Heart left ventricle (tissue), 16 donors: Measurements from ENCODE around the gene PSMC5. TPM values are rescaled to one million over a fixed set of nuclear protein-coding genes. Genes with fewer than 3 reads are reported as not detected.

Experiments used
- ATAC-seq, 4 donors: fragments of 200-7000 bp; cut with Tn5 transposase; one replicate each; pipeline ENCODE4 v1.9.1; 2020 to 2022; ENCODE audit warnings: moderate library complexity in 4 of 4, mild to moderate bottlenecking in 3 of 4, moderate number of reproducible peaks in 1 of 4
- DNase-seq, 5 donors: peaks; one replicate each; pipeline ENCODE4 v3.0.0-alpha.2; 2020
- H3K27ac ChIP-seq, 12 donors: fragments of 200-600 bp; sonication (generic) in 4 of 12; one replicate each; pipeline versions ENCODE4 v1.5.0 to v1.8.0; 2016 to 2022; ENCODE audit warnings: mild to moderate bottlenecking in 2 of 12
- H3K27me3 ChIP-seq, 9 donors: fragments of 200-600 bp; sonication (generic) in 2 of 9; one replicate each; pipeline versions ENCODE4 v1.5.1 to v1.8.0; 2016 to 2022; ENCODE audit warnings: mild to moderate bottlenecking in 3 of 9
- H3K36me3 ChIP-seq, 9 donors: fragments of 200-600 bp; sonication (generic) in 2 of 9; one replicate each; pipeline versions ENCODE4 v1.5.0 to v1.8.0; 2018 to 2022; ENCODE audit warnings: mild to moderate bottlenecking in 2 of 9
- H3K4me1 ChIP-seq, 12 donors: fragments of 200-600 bp; sonication (generic) in 4 of 12; one replicate each; pipeline versions ENCODE4 v1.5.0 to v1.8.0; 2016 to 2022; ENCODE audit warnings: mild to moderate bottlenecking in 3 of 12
- H3K4me3 ChIP-seq, 12 donors: fragments of 200-600 bp; sonication (generic) in 4 of 12; one replicate each; pipeline versions ENCODE4 v1.5.0 to v1.8.0; 2017 to 2022; ENCODE audit warnings: mild to moderate bottlenecking in 9 of 12, moderate library complexity in 4 of 12
- H3K9me3 ChIP-seq, 12 donors: fragments of 200-600 bp; sonication (generic) in 4 of 12; one replicate each; pipeline versions ENCODE4 v1.5.0 to v1.8.0; 2016 to 2022; ENCODE audit warnings: mild to moderate bottlenecking in 1 of 12
- CTCF ChIP-seq, 12 donors: fragments of 200-600 bp; sonication (generic) in 4 of 12; IDR thresholded peaks; one replicate each; pipeline versions ENCODE4 v1.5.0 to v1.8.0; 2018 to 2022; ENCODE audit warnings: antibody characterized with exemption in 12 of 12, mild to moderate bottlenecking in 5 of 12
- POLR2A ChIP-seq, 2 donors: fragments of 450-650 bp; IDR thresholded peaks; one replicate each; pipeline ENCODE4 v1.6.1; 2017; ENCODE audit warnings: antibody characterized with exemption in 2 of 2, mild to moderate bottlenecking in 2 of 2, moderate library complexity in 2 of 2
- WGBS, 4 donors: extraction: QIAGEN DNeasy Blood & Tissue Kit in 2 of 4; methylation state at CpG; one replicate each; pipeline versions ENCODE4 v1.1.5 to v1.1.7; 2013 to 2018; 5-methylcytosine and 5-hydroxymethylcytosine counted together
- intact Hi-C, 10 donors: fragments of 100-400 bp; cut with DNase I; formaldehyde crosslinking; loops; one replicate each; pipeline versions ENCODE4 v1.11.1 to v1.14.2; 2022
- polyA plus RNA-seq, 2 donors: library from polyadenylated mRNA; stranded (reverse); fragments of 200-250 nt; gene quantifications; one replicate each; pipeline ENCODE4 v1.2.3, GENCODE V29; 2013
- total RNA-seq, 9 donors: library from RNA; depleted of rRNA in 2 of 9; stranded (reverse); fragments of >200 nt in 2 of 9; fragmentation: NEBNext Ultra II Directional in 3 of 9; extraction: Animal tissue kit (Norgen Biotek cat#: 25700) in 3 of 9; gene quantifications; one replicate each; pipeline versions ENCODE4 v1.1.0 to v1.2.4, GENCODE V29; 2016 to 2023
- donor health status: ischemic (EF 13 %, LVEDD 7.1; RV severe dilation, severe dysfunction).
- donor health status: healthy with polysubstance abuse.
- donor health status: DM: no; HTN: yes; CAD: no.
- donor health status: DM: no; HTN: no; CAD: no.
- donor health status: ischemic (EF 25% LVEDD 6.9; RV normal size, moderate dysfunction).
- donor health status: ischemic (EF 25% LVEDD 5.7; RV mildly dilated, moderate dysfunction).
- donor health status: healthy.
- donor health status: DM: yes; HTN: yes; CAD: no.
- donor health status: ischemic (EF 35%, LVEDD 5.7; RV mildly dilated, moderate dysfunction).
- donor health status: nonischemic (EF 11% LVEDD 7.7; RV severe dilation, severe dysfunction).
- donor health status: DM: yes; HTN: yes; CAD: no.
- donor health status: PGD.
- donor health status: ischemic (EF 29% LVEDD 5.4; RV normal size, mild dysfunction).
- donor health status: nonischemic (EF 23%, LVEDD 6.1; RV moderate dilation, normal function).

Gene PSMC5
- total and polyA plus RNA-seq, 11 donors, result 64.7 to 189 (median 127) TPM

GRCh38 chr17:63822537-63822936, 4.7 kb upstream of the PSMC5 start:
- Histone ChIP-seq H3K27ac (no peak overlapping the region), H3K27me3 (no peaks in the 10 kb centered on the region), H3K4me3 (no peak overlapping the region), H3K4me1 (peaks cover 2 to 24% (median 11%) of the 10 kb centered on the region in 12 donors), H3K9me3 (no peaks in the 10 kb centered on the region), H3K36me3 (peaks cover 0 to 84% (median 83%) of the 10 kb centered on the region in 9 donors)
- intact Hi-C loops, result loop anchor here in 4 of 10 donors (5.0 to 10.0 kb wide), 3 partner anchors 45 to 682 kb away; partner anchors contain the start of genes CCDC47 (in 2 of the 4), DDX42 (in 2 of the 4), CEP95 (in 1 of the 4) and DDX5 (in 1 of the 4)
- DNase-seq (no peak), ATAC-seq (no peak)
- TF ChIP-seq CTCF (IDR thresholded peaks at IDR 0.05) (no peak), POLR2A (IDR thresholded peaks at IDR 0.05) (no peak)

GRCh38 chr17:63823659-63824331, 3.4 kb upstream of the PSMC5 start:
- WGBS, 4 donors, result 93 to 94% (median 94%) methylated on average over 13 of the region's 13 CpGs
- Histone ChIP-seq H3K36me3 (peaks cover 0 to 75% (median 70%) of the 10 kb centered on the region in 9 donors), H3K9me3 (no peaks in the 10 kb centered on the region), H3K27me3 (no peaks in the 10 kb centered on the region), H3K4me1 (peaks cover 2 to 35% (median 21%) of the 10 kb centered on the region in 12 donors), H3K4me3 (no peak overlapping the region), H3K27ac (no peak overlapping the region)
- ATAC-seq (no peak), DNase-seq (no peak)
- intact Hi-C loops, result loop anchor here in 4 of 10 donors (5.0 to 10.0 kb wide), 3 partner anchors 46 to 681 kb away; partner anchors contain the start of genes CCDC47 (in 2 of the 4), DDX42 (in 2 of the 4), CEP95 (in 1 of the 4) and DDX5 (in 1 of the 4)
- no peak for TF ChIP-seq POLR2A (IDR thresholded peaks at IDR 0.05)
- no peak for TF ChIP-seq CTCF (IDR thresholded peaks at IDR 0.05)

GRCh38 chr17:63824362-63824761, 2.9 kb upstream of the PSMC5 start:
- peaks cover 2 to 41% (median 26%) of the 10 kb centered on the region in 12 donors for H3K4me1 ChIP-seq
- TF ChIP-seq CTCF (IDR thresholded peaks at IDR 0.05) (no peak), POLR2A (IDR thresholded peaks at IDR 0.05) (no peak)

GRCh38 chr17:63826468-63827001, 696 bp upstream of the PSMC5 start:
- peaks cover 0 to 76% (median 68%) of the 10 kb centered on the region in 9 donors for H3K36me3 ChIP-seq
- 0 to 1% (median 0%) methylated on average over 28 to 31 of the region's 31 CpGs for WGBS, 4 donors
- peaks cover 2 to 36% (median 25%) of the 10 kb centered on the region in 12 donors for H3K4me1 ChIP-seq
- DNase-seq (peak in 1 of 5 donors; percentile 12), ATAC-seq (peak; percentile 2 to 11 (median 4))
- intact Hi-C loops, result loop anchor here in 6 of 10 donors (1.0 to 10.0 kb wide), 5 partner anchors 16 to 678 kb away; partner anchors contain the start of genes CCDC47 (in 3 of the 6), DDX42 (in 3 of the 6), SMARCD2 (in 3 of the 6) and CEP95 (in 1 of the 6)
- peak overlapping the region; percentile 63 to 96 (median 86) for H3K4me3 ChIP-seq
- TF ChIP-seq POLR2A (IDR thresholded peaks at IDR 0.05) (no peak), CTCF (IDR thresholded peaks at IDR 0.05) (no peak)
- no peaks in the 10 kb centered on the region for H3K9me3 ChIP-seq
- H3K27ac ChIP-seq, result peak overlapping the region; percentile 90 to 98 (median 96)
- no peaks in the 10 kb centered on the region for H3K27me3 ChIP-seq

More at GRCh38 chr17:63824362-63824761, 2.9 kb upstream of the PSMC5 start:
- ATAC-seq (no peak), DNase-seq (no peak)
- H3K27ac ChIP-seq, result no peak overlapping the region
- intact Hi-C loops, result loop anchor here in 4 of 10 donors (5.0 to 10.0 kb wide), 3 partner anchors 47 to 680 kb away; partner anchors contain the start of genes CCDC47 (in 2 of the 4), DDX42 (in 2 of the 4), CEP95 (in 1 of the 4) and DDX5 (in 1 of the 4)
- H3K9me3 ChIP-seq, result no peaks in the 10 kb centered on the region
- peaks cover 0 to 75% (median 68%) of the 10 kb centered on the region in 9 donors for H3K36me3 ChIP-seq
- 93 to 95% (median 95%) methylated on average over 9 of the region's 9 CpGs for WGBS, 4 donors
- H3K4me3 ChIP-seq, result no peak overlapping the region
- H3K27me3 ChIP-seq, result no peaks in the 10 kb centered on the region
